ENCODE data around the gene CTDP1. TPM values are rescaled to one million over a fixed set of nuclear protein-coding genes. Genes with fewer than 3 reads are reported as not detected.

CTDP1 gene
- total RNA-seq, 1 experiment from 2014 or later: 31.7 TPM

GRCh38 chr18:79797518-79798345 is 118.1 kb downstream of the CTDP1 start, which contains the start of gene KCNG2:
TSS of gene KCNG2 (plus strand) at chr18:79797938. CDS start at chr18:79863668, 65,730 bp downstream.
- no peak within 1 kb of the TSS for H2AFZ ChIP-seq (ENCODE audit: low read length)
- no peak within 1 kb of the TSS for H3K4me2 ChIP-seq (ENCODE audit: low read length)
- intact Hi-C loops (cut with micrococcal nuclease): no loop called here
- no peaks in the 10 kb centered on the region for H3K36me3 ChIP-seq (ENCODE audit: low read depth, low read length)
- no peak for ATAC-seq
- H3K9ac ChIP-seq (ENCODE audit: low read length): no peak within 1 kb of the TSS
- BruUV-seq (replicated peaks): no TSS peak
- no peak within 1 kb of the TSS for H3K27ac ChIP-seq (ENCODE audit: low read length)
- H3K79me2 ChIP-seq (ENCODE audit: low read length): no peaks in the 10 kb centered on the region
- no peaks in the 10 kb centered on the region for H4K20me1 ChIP-seq (ENCODE audit: low read length)
- H3K27me3 ChIP-seq (ENCODE audit: low read length): peaks cover 15% of the 10 kb centered on the region
- no peaks in the 10 kb centered on the region for H3F3A ChIP-seq (ENCODE audit: low read length, unreplicated experiment)
- no peaks in the 10 kb centered on the region for H3K9me3 ChIP-seq (ENCODE audit: low read length)
- no peak within 1 kb of the TSS for H3K4me3 ChIP-seq (ENCODE audit: low read length)
- no peaks in the 10 kb centered on the region for H3K4me1 ChIP-seq (ENCODE audit: insufficient read depth, low read length)
- TF ChIP-seq EZH2phosphoT487 (IDR thresholded peaks at IDR 0.05; ENCODE audit: borderline replicate concordance, low read length) (no peak), CTCF (conservative IDR thresholded peaks at IDR 0.05; ENCODE audit: low read depth, low read length) (no peak), EZH2 (IDR thresholded peaks at IDR 0.05; ENCODE audit: low read length, unreplicated experiment) (no peak)
- no peaks in the 10 kb centered on the region for H3K9me2 ChIP-seq (replicated peaks; ENCODE audit: low read length)
- ChIA-PET CTCF (no interaction called here), POLR2A (ENCODE audit: unreplicated experiment) (no interaction called here)
- DNase-seq: no peak

GRCh38 chr18:79798346-79798998 is 118.9 kb downstream of the CTDP1 start:
- Histone ChIP-seq H3K27me3 (ENCODE audit: low read length) (peaks cover 15% of the 10 kb centered on the region), H2AFZ (ENCODE audit: low read length) (no peak overlapping the region), H3F3A (ENCODE audit: low read length, unreplicated experiment) (no peaks in the 10 kb centered on the region), H3K36me3 (ENCODE audit: low read depth, low read length) (no peaks in the 10 kb centered on the region), H3K79me2 (ENCODE audit: low read length) (no peaks in the 10 kb centered on the region), H3K9me3 (ENCODE audit: low read length) (no peaks in the 10 kb centered on the region), H3K9ac (ENCODE audit: low read length) (no peak overlapping the region), H3K4me2 (ENCODE audit: low read length) (no peak overlapping the region), H3K27ac (ENCODE audit: low read length) (no peak overlapping the region), H3K9me2 (replicated peaks; ENCODE audit: low read length) (no peaks in the 10 kb centered on the region), H3K4me1 (ENCODE audit: insufficient read depth, low read length) (no peaks in the 10 kb centered on the region), H4K20me1 (ENCODE audit: low read length) (no peaks in the 10 kb centered on the region), H3K4me3 (ENCODE audit: low read length) (no peak overlapping the region)
- intact Hi-C loops (cut with micrococcal nuclease): no loop called here
- DNase-seq: no peak
- TF ChIP-seq EZH2 (IDR thresholded peaks at IDR 0.05; ENCODE audit: low read length, unreplicated experiment): no peak
- TF ChIP-seq CTCF (conservative IDR thresholded peaks at IDR 0.05; ENCODE audit: low read depth, low read length): no peak
- TF ChIP-seq EZH2phosphoT487 (IDR thresholded peaks at IDR 0.05; ENCODE audit: borderline replicate concordance, low read length): no peak
- CTCF ChIA-PET: no interaction called here
- ATAC-seq: no peak
- BruUV-seq (replicated peaks): no TSS peak
- POLR2A ChIA-PET (ENCODE audit: unreplicated experiment): no interaction called here

- ChIA-PET CTCF (no interaction called here), POLR2A (ENCODE audit: unreplicated experiment) (no interaction called here)
- intact Hi-C loops (cut with micrococcal nuclease): no loop called here
- no peaks in the 10 kb centered on the region for H3K4me1 ChIP-seq (ENCODE audit: insufficient read depth, low read length)
- no peak overlapping the region for H3K9ac ChIP-seq (ENCODE audit: low read length)
- H4K20me1 ChIP-seq (ENCODE audit: low read length): no peaks in the 10 kb centered on the region
- H3K27me3 ChIP-seq (ENCODE audit: low read length): peaks cover 15% of the 10 kb centered on the region
- no peaks in the 10 kb centered on the region for H3K79me2 ChIP-seq (ENCODE audit: low read length)
- no peak overlapping the region for H2AFZ ChIP-seq (ENCODE audit: low read length)
- no peak overlapping the region for H3K4me2 ChIP-seq (ENCODE audit: low read length)
- no peaks in the 10 kb centered on the region for H3K9me3 ChIP-seq (ENCODE audit: low read length)
- TF ChIP-seq CTCF (conservative IDR thresholded peaks at IDR 0.05; ENCODE audit: low read depth, low read length) (no peak), EZH2phosphoT487 (IDR thresholded peaks at IDR 0.05; ENCODE audit: borderline replicate concordance, low read length) (no peak)
- no peak overlapping the region for H3K27ac ChIP-seq (ENCODE audit: low read length)
- BruUV-seq (replicated peaks): no TSS peak
- DNase-seq: no peak
- H3K4me3 ChIP-seq (ENCODE audit: low read length): no peak overlapping the region
- H3K36me3 ChIP-seq (ENCODE audit: low read depth, low read length): no peaks in the 10 kb centered on the region
- ATAC-seq: no peak
- H3F3A ChIP-seq (ENCODE audit: low read length, unreplicated experiment): no peaks in the 10 kb centered on the region
- no peaks in the 10 kb centered on the region for H3K9me2 ChIP-seq (replicated peaks; ENCODE audit: low read length)
These were observed 119.4 kb downstream of the CTDP1 start for GRCh38 chr18:79798999-79799370.
